ENCODE data around the gene SLC25A1. TPM values are rescaled to one million over a fixed set of nuclear protein-coding genes. Genes with fewer than 3 reads are reported as not detected.

The SLC25A1 gene
- 118 and 120 TPM in 2 replicates for total RNA-seq (2022)
- percentile 64 among the genes with signal in this experiment for Bru-seq, nascent RNA
- BruChase-seq, experiment 1, labeled RNA remaining after a 6-hour chase: percentile 91 among the genes with signal in this experiment
- percentile 80 among the genes with signal in this experiment for BruChase-seq, experiment 2, labeled RNA remaining after a 2-hour chase
- long read RNA-seq, transcript SLC25A1-202 (9 exons, 1,514 nt): minor isoform, 11 of 279 reads
- long read RNA-seq, transcript SLC25A1-201 (9 exons, 1,648 nt): major isoform, 213 of 279 reads
- long read RNA-seq, partial matches to known transcripts: 21 of 279 reads
- long read RNA-seq, other reads (novel, unspliced or antisense): 34 of 279 reads

DNA sequence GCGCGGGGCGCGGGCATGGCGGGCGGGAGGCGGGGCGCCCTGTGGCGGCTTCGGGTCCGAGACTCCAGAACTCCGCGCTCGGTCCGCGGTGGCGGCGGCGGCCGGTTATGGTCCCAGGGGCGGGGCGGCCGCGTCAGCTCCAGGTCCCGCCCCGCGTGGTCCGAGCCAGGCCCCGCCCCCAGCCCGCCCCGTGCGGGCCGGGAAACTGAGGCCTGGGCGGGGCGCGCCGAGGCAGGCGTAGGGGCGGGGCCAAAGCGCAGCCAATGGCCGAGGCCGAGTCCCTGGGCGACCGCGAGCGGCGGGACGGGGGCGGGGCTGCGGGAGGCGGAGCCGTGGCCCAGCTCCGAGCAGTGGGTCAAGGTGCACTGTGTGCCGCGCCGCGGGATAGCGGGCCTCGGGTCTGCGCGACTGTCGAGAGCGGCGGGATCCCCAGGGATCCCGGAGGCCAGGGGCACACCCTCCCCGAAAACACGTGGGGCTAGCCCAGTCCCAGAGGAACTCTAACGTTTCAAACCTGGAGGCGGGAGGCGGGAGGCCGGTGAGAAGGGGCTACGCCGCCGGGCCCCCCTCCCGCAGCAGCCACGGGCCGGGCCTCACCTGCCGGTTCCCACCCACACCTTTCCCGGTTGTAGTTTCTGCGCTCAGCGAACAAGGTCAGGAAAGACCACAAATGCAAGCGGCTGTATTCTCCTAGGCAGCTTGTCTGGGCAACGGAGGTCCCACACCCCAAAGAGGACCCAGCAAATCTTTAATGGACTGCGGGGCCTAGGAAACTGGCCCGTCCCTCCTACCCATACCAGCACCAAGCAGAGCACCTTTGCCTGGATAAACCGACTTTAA lies at the start of gene SLC25A1:
Gene SLC25A1 (minus strand): TSS at position 80 of the 840 bp plus-strand sequence. CDS start 63 bp downstream, at position 17.
- Mint-ChIP-seq H3K4me3 (ENCODE audit: low read depth, unreplicated experiment) (peak within 1 kb of the TSS; percentile 76), H3K9me3 (ENCODE audit: low read depth, unreplicated experiment) (no peaks in the 10 kb centered on the region), H3K4me1 (ENCODE audit: low read depth, unreplicated experiment) (peaks cover 5% of the 10 kb centered on the region), H3K27ac (ENCODE audit: unreplicated experiment) (peak within 1 kb of the TSS; percentile 70), H3K27me3 (ENCODE audit: unreplicated experiment) (peaks cover 8% of the 10 kb centered on the region), H3K36me3 (ENCODE audit: insufficient read depth, unreplicated experiment) (peaks cover 47% of the 10 kb centered on the region)
- intact Hi-C loops (cut with micrococcal nuclease; ENCODE audit: unreplicated experiment): no loop called here
- BruUV-seq (replicated peaks): no TSS peak
- CTCF ChIA-PET: interaction anchor here (0.5 to 1.8 kb wide), 9 partner anchors 8 to 451 kb away, joined by 3 to 7 read pairs (median 4); partner anchors contain the start of genes C22orf39 and ESS2
- no peak for TF ChIP-seq CTCF (IDR thresholded peaks at IDR 0.05; ENCODE audit: unreplicated experiment)
- peak; percentile 96 for DNase-seq

- BruUV-seq (replicated peaks): no TSS peak
- no peak for TF ChIP-seq CTCF (IDR thresholded peaks at IDR 0.05; ENCODE audit: unreplicated experiment)
- Mint-ChIP-seq H3K36me3 (ENCODE audit: insufficient read depth, unreplicated experiment) (no peaks in the 10 kb centered on the region), H3K4me1 (ENCODE audit: low read depth, unreplicated experiment) (no peaks in the 10 kb centered on the region), H3K27me3 (ENCODE audit: unreplicated experiment) (no peaks in the 10 kb centered on the region), H3K9me3 (ENCODE audit: low read depth, unreplicated experiment) (no peaks in the 10 kb centered on the region), H3K27ac (ENCODE audit: unreplicated experiment) (no peak overlapping the region), H3K4me3 (ENCODE audit: low read depth, unreplicated experiment) (no peak overlapping the region)
- no peak for DNase-seq
- intact Hi-C loops (cut with micrococcal nuclease; ENCODE audit: unreplicated experiment): no loop called here
- CTCF ChIA-PET: no interaction called here
Observed at GRCh38 chr22:19228179-19228578, 49.6 kb upstream of the SLC25A1 start.

GRCh38 chr22:19226428-19226827 lies 47.9 kb upstream of the SLC25A1 start:
- Mint-ChIP-seq H3K9me3 (ENCODE audit: low read depth, unreplicated experiment) (no peaks in the 10 kb centered on the region), H3K27ac (ENCODE audit: unreplicated experiment) (no peak overlapping the region), H3K4me1 (ENCODE audit: low read depth, unreplicated experiment) (no peaks in the 10 kb centered on the region), H3K36me3 (ENCODE audit: insufficient read depth, unreplicated experiment) (no peaks in the 10 kb centered on the region), H3K27me3 (ENCODE audit: unreplicated experiment) (no peaks in the 10 kb centered on the region), H3K4me3 (ENCODE audit: low read depth, unreplicated experiment) (no peak overlapping the region)
- intact Hi-C loops (cut with micrococcal nuclease; ENCODE audit: unreplicated experiment): no loop called here
- CTCF ChIA-PET: no interaction called here
- no peak for TF ChIP-seq CTCF (IDR thresholded peaks at IDR 0.05; ENCODE audit: unreplicated experiment)
- no peak for DNase-seq
- BruUV-seq (replicated peaks): no TSS peak

- H3K9me3 Mint-ChIP-seq (ENCODE audit: low read depth, unreplicated experiment): no peaks in the 10 kb centered on the region
- no peak overlapping the region for H3K27ac Mint-ChIP-seq (ENCODE audit: unreplicated experiment)
- TF ChIP-seq CTCF (IDR thresholded peaks at IDR 0.05; ENCODE audit: unreplicated experiment): no peak
- H3K4me3 Mint-ChIP-seq (ENCODE audit: low read depth, unreplicated experiment): no peak overlapping the region
- no peaks in the 10 kb centered on the region for H3K4me1 Mint-ChIP-seq (ENCODE audit: low read depth, unreplicated experiment)
- no TSS peak for BruUV-seq (replicated peaks)
- no peaks in the 10 kb centered on the region for H3K36me3 Mint-ChIP-seq (ENCODE audit: insufficient read depth, unreplicated experiment)
- CTCF ChIA-PET: interaction anchor here (0.6 kb wide), 1 partner anchor 14 kb away, joined by 5 read pairs; no protein-coding TSS in a partner anchor
- DNase-seq: no peak
- no peaks in the 10 kb centered on the region for H3K27me3 Mint-ChIP-seq (ENCODE audit: unreplicated experiment)
- intact Hi-C loops (cut with micrococcal nuclease; ENCODE audit: unreplicated experiment): no loop called here
Observed at GRCh38 chr22:19225560-19225959, 47.0 kb upstream of the SLC25A1 start.
